GM04503 (cell line): Measurements from ENCODE around the gene ALDH9A1.
"Not testable (repeated sequence)": the region's sequence is repeated elsewhere in the genome, so short reads cannot be mapped to it uniquely, and the experiment has no call there.

Experiments
- DNase-seq: peaks from one replicate; pipeline ENCODE4 v3.0.0-alpha.2; 2012; ENCODE audit warnings: low read depth

The ALDH9A1 gene

DNA sequence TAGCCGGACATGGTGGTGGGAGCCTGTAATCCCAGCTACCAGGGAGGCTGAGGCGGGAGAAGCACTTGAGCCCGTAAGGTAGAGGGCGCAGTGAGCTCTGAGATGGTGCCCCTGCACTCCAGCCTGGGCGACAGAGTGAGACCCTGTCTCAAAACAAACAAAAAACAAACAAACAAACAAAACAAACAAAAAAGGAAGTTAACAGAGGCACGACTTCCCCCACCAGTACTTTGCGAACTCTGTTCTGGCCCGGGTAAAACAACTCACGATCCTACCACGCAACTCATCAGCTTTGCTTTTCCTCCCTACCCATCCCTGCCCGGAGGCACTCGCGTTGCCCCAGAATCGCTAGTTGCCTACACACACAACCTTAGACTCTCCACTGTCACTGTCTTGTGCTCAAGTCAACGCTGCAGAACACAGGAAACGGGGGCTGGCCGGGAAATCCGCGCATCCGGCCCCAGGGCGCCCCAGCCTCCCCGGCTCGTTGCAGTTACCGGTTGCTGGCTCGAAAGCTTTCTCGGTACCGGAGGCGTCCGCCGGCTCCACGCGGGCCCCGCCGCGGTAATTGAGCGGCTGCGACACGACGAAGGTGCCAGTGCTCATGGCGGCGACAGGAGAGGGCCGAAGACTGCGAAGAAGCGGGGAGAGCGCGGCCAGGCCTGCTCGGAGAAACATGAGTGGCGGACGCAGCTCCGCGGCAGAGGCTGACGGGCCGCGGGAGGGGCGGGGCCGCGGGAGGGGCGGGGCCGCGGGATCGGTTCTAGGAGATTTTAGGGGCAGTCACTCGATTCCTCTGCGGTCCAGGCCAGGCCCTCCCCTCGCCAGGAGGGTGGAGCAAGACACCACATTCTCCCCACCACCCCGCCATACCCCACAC is at the start of gene ALDH9A1:
TSS of gene ALDH9A1 (minus strand) at position 682 of the 880 bp plus-strand sequence. CDS start at position 678, 4 bp downstream.
- DNase-seq = peak; percentile 50

DNA sequence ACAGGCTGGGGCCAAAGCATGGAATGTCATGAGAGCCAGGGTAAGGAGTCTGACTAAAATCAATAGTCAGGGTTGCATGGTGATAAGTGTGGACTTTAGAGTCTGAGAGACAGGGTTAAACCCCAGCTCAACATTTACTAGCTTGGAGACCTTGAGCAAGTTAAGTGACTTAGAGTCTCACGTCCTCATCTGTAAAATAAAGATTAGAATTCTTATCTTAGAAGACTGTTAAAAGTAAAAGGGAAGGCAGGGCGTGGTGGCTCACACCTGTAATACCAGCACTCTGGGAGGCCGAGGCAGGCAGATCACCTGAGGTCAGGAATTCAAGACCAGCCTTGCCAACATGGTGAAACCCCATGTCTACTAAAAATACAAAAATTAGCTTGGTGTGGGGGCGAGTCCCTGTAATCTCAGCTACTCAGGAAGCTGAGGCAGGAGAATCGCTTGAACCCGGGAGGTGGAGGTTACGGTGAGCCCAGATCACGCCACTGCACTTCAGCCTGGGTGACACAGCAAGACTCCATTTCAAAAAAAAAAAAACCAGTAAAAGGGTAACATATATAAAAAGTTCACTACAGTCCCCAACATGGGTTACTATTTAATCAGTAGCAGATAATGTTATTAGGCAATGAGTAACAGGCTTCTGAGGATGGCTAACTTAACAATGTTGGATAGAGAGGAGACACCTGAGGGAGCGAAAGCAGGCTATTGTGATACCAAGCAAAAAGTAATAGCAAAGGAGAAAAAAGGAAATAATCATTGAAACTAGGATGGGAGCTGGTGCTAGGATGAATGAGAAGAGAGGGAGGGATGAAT is 49.5 kb upstream of the ALDH9A1 start:
- DNase-seq = no peak

DNA sequence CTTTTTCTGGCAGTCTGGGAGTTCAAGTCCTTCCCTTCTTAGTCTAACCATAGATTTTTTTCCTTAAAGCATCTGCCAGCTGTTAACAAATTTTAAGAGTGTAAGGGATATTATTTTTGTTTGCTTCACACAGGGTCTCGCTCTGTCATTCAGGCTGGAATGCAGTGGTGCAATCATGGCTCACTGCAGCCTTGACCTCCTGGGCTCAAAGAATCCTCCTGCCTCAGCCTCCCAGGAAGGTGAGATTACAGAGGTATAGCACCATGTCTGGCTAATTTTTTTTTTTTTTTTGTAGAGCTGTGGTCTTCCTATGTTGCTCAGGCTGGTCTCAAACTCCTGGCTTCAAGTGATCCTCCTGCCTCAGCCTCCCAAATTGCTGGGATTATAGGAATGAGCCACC is 46.6 kb upstream of the ALDH9A1 start:
- DNase-seq = not testable (repeated sequence)

DNA sequence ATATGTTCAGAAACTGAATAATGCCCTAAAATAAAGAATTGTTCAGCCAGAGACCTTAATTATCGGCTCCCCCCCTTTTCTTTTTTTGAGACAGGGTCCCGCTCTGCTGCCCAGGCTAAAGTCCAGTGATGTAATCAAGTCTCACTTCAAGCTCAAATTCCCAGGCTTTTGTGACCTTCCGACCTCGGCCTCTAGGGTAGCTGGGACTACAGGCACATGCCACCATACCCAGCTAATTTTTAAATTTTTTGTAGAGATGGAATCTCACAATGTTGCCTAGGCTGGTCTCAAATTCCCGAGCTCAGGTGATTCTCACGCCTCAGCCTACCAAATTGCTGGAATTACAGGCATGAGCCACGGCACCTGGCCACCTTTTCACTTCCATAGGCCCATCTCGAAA is 43.8 kb upstream of the ALDH9A1 start:
- no peak for DNase-seq

DNA sequence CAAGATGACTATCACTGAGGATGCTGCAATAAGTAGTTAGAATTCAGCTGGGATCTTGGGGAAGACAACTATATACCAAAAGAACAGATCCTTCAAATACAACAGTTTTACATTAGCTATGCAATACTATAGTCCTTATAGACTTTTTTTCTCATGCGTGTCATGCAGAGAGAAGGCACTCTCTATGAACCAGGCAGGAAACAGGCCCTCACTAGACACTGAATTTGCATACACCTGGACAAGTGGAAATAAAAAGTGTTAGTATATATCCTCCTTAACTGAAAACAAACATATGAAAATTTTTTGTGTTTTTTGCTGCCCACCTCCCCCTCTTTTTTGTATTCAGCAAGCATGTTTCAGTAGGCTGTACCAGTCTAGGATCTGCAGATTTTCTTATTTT is 40.4 kb upstream of the ALDH9A1 start:
- DNase-seq = no peak

DNA sequence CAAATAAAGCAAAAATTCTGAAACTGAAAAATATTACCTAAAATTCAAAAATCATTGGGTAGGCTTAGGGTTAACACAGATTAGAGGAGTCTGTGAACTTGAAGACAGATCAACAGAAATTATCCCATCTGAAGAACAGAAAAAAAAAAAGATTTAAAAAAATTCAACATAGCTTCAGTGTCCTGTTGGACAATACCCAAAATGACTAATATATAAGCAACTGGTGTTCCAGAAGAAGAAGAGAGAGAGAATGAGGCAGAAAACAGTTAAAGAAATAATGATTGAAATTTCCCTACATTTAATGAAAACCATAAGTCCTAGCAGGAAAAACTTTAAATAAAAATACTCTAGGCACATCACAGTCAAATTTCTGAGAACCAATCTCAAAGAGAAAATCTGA is 38.8 kb upstream of the ALDH9A1 start:
- no peak for DNase-seq

DNA sequence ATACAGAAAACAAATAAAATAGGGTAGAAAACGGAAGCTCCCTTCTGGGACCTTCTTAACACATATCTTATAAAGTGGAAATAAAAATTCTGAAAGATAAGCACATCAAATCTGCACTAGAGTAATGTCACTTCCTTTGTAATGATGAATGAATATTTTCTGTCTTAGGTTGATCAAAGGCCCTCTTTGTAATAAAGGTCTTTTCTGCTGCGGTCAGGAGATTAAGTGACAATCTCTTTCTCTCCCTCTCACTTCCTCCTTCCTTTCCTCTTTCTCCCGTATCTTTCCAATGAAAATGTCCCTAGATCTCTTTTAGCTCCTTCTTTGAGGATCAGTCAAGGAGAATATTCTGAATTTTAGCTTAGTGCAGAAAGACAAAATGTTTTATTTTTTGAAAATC is 36.5 kb upstream of the ALDH9A1 start:
- no peak for DNase-seq

DNA sequence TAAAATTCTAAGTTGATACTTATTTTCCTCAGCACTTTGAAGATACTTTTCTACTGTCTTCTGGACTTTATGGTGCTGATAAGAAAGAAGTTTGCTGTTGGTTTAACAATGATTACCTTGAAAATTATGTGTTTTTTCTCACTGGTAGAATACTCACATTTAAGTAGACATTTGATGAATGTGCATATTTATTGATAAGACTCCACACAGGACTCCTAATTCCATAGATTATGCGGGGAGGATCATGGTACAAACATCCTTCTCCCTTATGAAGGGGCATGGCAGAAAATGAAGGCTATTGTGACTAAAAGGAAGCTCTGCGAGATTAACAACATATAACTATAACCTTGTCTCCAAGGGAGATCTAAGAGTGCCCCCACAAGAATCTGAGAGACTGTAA is 28.5 kb upstream of the ALDH9A1 start:
- DNase-seq = no peak

DNA sequence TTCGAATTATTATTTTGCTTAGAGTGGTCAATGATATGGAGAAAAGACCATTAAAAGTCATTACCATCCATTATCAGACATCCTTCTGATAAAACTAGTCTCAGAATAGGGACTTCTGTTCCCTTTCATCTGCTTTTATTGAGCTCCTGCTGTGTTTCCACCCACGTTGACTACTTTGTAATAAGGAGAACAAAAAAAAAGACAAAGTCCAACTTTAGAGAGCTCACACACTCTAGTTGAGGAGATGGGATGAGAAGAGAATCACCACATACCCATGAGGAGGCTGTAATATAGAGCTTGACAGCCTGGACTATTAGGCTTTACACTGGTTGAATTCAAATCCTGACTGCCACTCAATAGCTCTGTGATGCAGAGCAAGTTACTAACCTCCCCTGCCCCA is 27.8 kb upstream of the ALDH9A1 start:
- DNase-seq = no peak

DNA sequence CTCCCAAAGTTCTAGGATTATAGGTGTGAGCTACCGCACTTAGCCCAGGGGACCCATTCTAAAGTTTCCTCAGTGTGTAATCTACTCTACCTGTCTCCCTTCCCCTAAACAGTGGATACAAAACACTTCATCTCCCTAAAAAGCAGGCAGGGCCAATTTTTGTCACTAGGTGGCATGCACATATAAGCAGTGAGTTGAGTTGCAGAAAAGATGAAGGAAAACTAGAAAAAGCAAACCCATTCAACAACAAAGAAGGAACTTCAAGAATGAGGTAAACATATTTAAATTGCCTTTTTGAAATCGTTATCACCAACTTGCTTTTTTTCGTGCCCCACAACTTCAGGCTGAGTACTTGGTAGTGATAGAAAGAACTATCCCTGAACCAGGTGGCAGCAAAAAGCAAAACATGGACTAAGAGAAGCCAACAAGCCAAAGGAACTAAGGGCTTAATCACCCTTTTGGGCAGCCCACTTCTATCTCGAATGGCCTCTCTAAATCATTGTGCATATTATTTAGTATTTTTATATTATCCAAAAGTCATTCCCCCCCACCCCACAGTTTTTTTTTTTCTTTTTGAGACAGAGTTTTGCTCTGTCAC is 19.7 kb upstream of the ALDH9A1 start:
- no peak for DNase-seq

DNA sequence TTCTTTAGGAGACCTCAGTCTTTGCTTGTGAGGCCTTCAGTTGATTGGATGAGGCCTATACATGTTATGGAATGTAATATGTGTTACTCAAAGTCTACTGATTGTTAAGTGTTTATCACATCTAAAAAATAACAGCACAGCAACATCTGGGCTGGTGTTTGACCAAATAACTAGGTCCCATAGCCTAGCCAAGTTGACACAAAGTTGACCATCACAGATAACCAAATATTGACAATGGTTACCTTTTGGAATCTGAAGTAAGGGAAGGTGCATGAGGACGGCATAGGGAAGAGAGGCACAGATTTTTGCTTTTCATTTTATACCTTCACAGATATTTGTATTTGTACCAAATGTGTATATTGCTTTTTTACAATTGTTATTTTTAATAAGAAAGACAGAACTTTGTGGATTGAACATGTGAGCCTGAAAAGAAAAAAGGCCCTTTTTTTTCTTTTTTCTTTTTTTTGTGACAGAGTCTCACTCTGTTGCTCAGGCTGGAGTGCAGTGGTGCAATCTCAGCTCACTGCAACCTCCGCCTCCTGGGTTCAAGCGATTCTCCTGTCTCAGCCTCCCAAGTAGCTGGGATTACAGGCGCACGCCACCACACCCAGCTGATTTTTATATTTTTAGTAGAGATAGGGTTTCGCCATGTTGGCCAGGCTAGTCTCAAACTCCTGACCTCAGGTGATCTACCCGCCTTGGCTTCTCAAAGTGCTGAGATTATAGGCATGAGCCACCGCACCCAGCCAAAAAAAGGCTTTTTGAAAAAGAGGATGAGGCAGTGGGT is 18.1 kb upstream of the ALDH9A1 start:
- not testable (repeated sequence) for DNase-seq

DNA sequence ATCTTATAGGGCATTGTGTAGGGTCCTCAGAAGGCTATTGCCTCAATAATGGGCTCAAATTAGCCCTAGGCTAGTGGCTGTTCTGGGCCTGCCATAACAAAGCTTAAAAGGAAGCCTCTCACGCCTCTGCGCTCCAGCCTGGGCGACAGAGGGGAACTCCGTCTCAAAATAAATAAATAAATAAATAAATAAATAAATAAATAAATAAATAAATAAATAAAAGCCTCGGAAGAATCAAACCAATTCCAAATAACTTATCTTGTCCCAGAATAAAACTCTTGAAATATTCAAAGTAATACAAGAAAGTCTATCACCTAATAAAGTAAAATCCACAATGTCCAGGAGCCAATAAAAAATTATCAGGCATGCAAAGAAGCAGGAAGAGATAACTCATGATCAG is 14.4 kb upstream of the ALDH9A1 start:
- no peak for DNase-seq

DNA sequence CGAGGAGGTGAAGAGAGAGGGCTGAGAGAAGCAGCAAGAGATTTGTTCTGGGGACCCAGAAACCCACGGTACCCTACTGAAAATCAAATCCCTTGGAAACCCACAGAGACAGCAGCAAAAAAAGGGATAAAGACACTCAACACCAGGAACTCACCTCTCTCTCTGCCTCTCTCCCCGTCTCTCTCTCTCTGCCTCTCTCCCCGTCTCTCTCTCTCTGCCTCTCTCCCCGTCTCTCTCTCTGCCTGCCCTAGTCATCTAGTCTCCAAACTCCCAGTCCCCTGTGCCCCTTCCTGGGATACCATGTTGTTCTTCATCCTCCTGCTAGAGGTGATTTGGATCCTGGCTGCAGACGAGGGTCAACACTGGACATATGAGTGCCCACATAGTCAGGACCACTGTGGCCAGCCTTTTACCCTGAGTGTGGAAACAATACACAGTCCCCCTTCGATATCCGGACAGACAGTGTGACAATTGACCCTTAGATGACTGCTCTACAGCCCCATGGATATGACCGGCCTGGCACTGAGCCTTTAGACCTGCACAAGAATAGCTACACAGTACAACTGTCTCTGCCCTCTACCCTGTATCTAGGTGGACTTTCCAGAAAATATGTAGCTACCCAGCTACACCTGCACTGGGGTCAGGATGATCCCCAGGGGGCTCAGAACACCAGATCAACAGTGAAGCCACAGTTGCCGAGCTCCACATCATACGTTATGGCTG is 9.8 kb upstream of the ALDH9A1 start:
- DNase-seq = no peak

DNA sequence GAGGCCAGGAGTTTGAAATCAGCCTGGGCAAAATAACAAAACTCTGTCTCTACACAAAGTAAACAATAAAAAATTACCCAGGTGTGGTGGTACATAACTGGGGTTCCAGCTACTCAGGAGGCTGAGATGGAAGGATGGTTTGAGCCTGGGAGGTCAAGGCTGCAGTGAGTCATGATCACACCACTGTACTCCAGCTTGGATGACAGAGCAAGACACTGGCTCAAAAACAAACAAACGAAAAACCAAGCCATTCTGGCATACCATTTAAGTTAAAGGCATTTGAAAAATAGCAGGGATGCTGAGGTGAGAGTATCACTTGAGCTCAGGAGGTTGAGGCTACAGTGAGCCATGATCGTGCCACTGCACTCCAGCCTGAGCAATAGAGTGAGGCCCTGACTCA is 5.3 kb upstream of the ALDH9A1 start:
- DNase-seq = no peak

DNA sequence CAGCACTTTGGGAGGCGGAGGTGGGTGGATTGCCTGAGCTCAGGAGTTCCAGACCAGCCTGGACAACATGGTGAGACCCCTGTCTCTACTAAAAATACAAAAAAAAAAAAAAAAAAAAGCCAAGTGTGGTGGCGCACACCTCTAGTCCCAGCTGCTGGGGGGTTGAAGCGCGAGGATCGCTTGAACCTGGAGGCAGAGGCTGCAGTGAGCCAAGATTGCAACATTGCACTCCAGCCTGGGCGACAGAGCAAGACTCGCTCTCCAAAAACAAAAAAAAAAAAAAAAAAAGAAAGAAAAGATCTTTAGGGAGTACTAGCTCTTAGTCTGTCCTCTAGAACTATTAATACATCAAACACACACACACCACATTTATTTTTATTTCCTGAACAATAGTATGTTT is 3.6 kb upstream of the ALDH9A1 start:
- DNase-seq = not testable (repeated sequence)

DNA sequence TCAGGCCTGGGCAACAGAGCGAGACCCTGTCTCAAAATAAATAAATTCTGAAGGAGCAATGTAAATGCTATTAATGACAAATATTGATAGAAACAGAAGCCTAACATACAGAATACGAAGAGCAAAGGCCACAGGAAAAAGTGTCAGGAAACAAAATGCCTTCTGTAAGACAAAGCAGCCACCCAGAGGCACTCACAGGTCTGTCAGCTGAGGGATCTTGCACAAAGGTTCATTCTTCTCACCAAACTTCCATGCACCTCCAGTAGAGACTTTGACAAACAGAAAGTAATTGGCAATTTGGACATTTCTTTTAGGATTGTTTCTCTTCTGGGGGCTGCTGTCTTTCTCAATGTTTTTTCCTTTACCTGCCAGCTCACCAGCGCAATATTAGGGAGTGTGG is 1.2 kb upstream of the ALDH9A1 start:
- no peak for DNase-seq

DNA sequence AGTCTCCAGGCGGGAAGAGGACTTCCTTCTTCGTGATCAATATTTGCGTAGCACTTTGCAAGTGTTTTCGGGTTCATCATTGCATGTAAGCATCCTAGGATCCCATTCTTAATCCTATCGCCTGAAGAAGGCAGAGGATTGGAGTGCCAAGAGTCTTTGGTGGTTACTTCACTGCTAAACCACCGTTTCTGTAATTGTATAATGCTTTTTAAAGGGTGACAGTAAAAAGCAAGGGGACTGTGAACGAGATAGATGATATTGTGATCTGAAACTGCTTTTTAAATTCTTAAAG is 345 bp upstream of the ALDH9A1 start:
- DNase-seq = no peak

DNA sequence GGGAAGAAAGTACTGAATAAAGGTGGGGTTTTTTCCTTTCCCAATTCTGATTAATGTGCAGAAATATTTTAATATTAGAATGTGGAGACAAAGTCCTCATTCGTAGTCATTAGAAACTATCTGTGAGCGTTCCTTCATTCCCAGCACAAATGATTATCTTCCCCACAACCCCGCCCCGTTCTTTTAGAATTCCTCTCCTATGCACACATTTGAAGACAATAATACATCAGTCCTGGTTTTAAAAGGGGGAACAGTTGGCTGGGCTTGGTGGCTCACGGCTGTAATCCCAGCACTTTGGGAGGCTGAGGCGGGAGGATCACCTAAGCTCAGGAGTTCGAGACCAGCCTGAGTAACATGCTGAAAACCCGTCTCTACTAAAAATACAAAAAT is 876 bp downstream of the ALDH9A1 start:
- DNase-seq = no peak

DNA sequence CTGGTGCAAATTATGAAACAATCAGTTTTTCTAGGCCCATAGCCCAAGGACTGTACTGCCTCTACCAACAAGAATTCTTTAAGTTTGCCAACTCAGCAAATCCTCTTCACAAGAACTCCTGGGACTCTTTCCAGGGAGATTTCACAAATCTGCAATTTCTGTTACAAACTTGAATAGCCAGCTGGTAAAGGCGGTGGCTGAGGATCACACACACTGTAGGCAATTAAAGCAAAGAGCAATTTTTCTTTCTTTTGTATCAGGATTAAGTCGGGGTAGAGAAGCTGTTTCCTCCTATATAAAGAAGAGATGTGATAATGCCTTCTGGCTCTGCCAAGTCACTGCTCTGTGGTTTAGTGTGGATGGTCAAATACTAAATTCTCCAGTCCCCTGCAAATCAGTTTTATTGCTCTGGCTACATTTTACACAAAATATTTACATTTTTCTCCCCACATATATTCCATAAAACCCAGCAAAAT is 1.7 kb downstream of the ALDH9A1 start:
- DNase-seq = peak; percentile 97

DNA sequence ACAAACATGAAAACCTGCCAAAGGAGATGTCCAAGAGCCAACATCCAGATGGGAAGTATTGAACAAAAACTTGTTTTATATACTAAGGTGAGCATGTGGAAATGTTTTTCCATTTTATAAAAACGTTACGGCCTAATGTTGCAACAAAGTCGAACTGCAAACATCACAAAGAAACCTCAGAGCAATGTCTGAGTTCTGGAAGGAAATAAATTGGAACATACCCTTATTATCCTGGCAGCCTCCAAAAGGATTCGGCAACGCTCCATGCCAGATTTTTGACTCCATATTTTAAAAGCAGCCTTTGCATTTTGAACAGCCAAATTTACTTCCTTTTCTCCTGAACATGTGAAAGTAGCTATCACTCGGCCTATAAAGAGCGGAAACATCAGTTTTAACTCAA is 3.3 kb downstream of the ALDH9A1 start:
- no peak for DNase-seq

DNA sequence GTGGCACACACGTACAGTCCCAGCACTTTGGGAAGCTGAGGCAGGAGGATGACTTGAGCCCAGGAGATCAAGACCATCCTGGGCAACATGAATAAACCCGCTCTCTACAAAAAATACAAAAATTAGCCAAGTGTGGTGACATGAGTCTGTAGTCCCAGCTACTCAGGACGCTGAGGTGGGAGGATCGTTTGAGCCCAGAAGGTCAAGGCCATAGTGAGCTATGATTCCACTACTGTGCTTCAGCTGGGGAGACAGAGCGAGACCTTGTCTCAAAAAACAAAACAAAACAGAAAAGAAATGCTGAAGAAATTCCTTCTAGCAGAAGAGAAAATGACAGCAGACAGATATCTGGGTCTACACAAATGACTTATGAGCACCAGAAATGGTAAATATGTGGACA is 10.3 kb downstream of the ALDH9A1 start:
- no peak for DNase-seq
